Breast epithelium (tissue), 4 donors: ENCODE measurements around the gene LSAMP. TPM values are rescaled to one million over a fixed set of nuclear protein-coding genes. Genes with fewer than 3 reads are reported as not detected.

Experiments used
- DNase-seq, 2 donors: peaks; one replicate each; pipeline ENCODE4 v3.0.0-alpha.2; 2019; ENCODE audit warnings: low spot score in 2 of 2
- H3K27ac ChIP-seq, 2 donors: fragments of 200-600 bp; sonication (generic) in 1 of 2; one replicate each; pipeline ENCODE4 v1.5.1; 2016 to 2019; ENCODE audit warnings: mild to moderate bottlenecking in 1 of 2
- H3K27me3 ChIP-seq, 2 donors: fragments of 200-600 bp; sonication (generic) in 1 of 2; one replicate each; pipeline versions ENCODE4 v1.5.1 to v1.6.0; 2017 to 2019; ENCODE audit warnings: control low read depth in 1 of 2, mild to moderate bottlenecking in 1 of 2
- H3K36me3 ChIP-seq: fragments of 200-600 bp; one replicate; pipeline ENCODE4 v1.5.1; 2019
- H3K4me1 ChIP-seq, 2 donors: fragments of 200-600 bp; sonication (generic); one replicate each; pipeline ENCODE4 v1.5.1; 2016 to 2019; ENCODE audit warnings: control low read depth in 1 of 2
- H3K4me3 ChIP-seq, 3 donors: fragments of 200-600 bp; sonication (generic); 1 replicate in 2 of 3; 2 replicates in 1 of 3; pipeline ENCODE4 v1.5.1; 2016 to 2019; ENCODE audit warnings: mild to moderate bottlenecking in 3 of 3, moderate library complexity in 2 of 3
- H3K9me3 ChIP-seq, 2 donors: fragments of 200-600 bp; sonication (generic) in 1 of 2; one replicate each; pipeline ENCODE4 v1.5.1; 2016 to 2019; ENCODE audit warnings: control low read depth in 1 of 2
- POLR2A ChIP-seq: fragments of 450-650 bp; IDR thresholded peaks from one replicate; pipeline ENCODE4 v1.6.1; 2016; ENCODE audit warnings: antibody characterized with exemption, mild to moderate bottlenecking, moderate library complexity
- POLR2AphosphoS5 ChIP-seq, 3 donors: sonication (generic); formaldehyde crosslinking; IDR thresholded peaks; one replicate each; pipeline ENCODE4 v1.6.1; 2017; ENCODE audit warnings: antibody characterized with exemption in 3 of 3
- intact Hi-C: fragments of 100-400 bp; cut with DNase I; formaldehyde crosslinking; loops from one replicate; pipeline ENCODE4 v1.15.1; 2023; ENCODE audit warnings: low total_unique reads
- total RNA-seq, 3 donors: library from RNA; depleted of rRNA; stranded (reverse); fragments of >200 nt; gene quantifications; one replicate each; pipeline ENCODE4 v1.1.0, GENCODE V29; 2016
- TF ChIP-seq, protein P1 (sequence below), 3 donors: fragments of 450-650 bp; IDR thresholded peaks; one replicate each; pipeline ENCODE4 v1.5.1; 2016 to 2017; ENCODE audit warnings: antibody characterized with exemption in 3 of 3, mild to moderate bottlenecking in 3 of 3, moderate library complexity in 3 of 3

Gene LSAMP
- total RNA-seq, 3 donors from 2014 or later = 1.6 to 3.8 (median 3.5) TPM

DNA sequence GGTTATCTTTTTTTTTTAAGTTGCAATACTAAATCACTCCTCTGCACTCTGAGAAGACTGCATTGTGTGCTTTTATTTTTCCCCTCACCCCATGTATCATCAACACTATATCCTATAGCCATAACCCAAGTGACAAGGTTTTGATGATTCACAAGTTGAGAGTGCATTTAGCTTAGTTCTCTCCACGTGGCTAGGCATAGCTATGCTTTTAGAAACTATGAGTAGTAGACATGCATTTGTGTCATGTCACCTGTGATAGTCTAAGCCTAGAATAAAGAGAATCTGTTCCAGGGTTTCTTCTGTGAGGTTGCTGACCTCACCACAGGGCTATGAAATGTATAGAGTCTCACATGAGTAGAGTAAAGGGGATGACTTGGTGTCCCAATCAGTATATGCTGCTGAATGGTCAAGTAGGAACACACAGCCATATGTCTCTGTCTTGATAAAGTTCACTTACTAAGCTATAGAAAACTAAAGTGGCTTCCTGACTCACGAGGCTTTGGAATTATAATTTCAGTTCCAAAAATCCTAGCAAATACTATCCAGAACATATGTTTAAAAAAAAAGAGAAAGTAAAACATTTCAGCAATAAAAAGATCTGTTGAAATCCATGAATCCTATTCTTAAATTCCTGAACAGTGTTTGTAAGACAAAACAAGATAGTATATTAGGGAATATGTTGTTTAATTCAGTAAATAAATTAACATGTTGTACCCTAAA lies 206.3 kb downstream of the LSAMP start:
- no peak overlapping the region for H3K27ac ChIP-seq
- no peak overlapping the region for H3K4me3 ChIP-seq
- H3K27me3 ChIP-seq = no peaks in the 10 kb centered on the region
- no peak for TF ChIP-seq POLR2A
- TF ChIP-seq POLR2AphosphoS5 (IDR thresholded peaks at IDR 0.05) = no peak
- TF ChIP-seq, protein P1, sequence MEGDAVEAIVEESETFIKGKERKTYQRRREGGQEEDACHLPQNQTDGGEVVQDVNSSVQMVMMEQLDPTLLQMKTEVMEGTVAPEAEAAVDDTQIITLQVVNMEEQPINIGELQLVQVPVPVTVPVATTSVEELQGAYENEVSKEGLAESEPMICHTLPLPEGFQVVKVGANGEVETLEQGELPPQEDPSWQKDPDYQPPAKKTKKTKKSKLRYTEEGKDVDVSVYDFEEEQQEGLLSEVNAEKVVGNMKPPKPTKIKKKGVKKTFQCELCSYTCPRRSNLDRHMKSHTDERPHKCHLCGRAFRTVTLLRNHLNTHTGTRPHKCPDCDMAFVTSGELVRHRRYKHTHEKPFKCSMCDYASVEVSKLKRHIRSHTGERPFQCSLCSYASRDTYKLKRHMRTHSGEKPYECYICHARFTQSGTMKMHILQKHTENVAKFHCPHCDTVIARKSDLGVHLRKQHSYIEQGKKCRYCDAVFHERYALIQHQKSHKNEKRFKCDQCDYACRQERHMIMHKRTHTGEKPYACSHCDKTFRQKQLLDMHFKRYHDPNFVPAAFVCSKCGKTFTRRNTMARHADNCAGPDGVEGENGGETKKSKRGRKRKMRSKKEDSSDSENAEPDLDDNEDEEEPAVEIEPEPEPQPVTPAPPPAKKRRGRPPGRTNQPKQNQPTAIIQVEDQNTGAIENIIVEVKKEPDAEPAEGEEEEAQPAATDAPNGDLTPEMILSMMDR (IDR thresholded peaks at IDR 0.05) = no peak
- no peak for DNase-seq
- H3K9me3 ChIP-seq = no peaks in the 10 kb centered on the region
- no peaks in the 10 kb centered on the region for H3K4me1 ChIP-seq
- intact Hi-C loops = no loop called here
- no peaks in the 10 kb centered on the region for H3K36me3 ChIP-seq

DNA sequence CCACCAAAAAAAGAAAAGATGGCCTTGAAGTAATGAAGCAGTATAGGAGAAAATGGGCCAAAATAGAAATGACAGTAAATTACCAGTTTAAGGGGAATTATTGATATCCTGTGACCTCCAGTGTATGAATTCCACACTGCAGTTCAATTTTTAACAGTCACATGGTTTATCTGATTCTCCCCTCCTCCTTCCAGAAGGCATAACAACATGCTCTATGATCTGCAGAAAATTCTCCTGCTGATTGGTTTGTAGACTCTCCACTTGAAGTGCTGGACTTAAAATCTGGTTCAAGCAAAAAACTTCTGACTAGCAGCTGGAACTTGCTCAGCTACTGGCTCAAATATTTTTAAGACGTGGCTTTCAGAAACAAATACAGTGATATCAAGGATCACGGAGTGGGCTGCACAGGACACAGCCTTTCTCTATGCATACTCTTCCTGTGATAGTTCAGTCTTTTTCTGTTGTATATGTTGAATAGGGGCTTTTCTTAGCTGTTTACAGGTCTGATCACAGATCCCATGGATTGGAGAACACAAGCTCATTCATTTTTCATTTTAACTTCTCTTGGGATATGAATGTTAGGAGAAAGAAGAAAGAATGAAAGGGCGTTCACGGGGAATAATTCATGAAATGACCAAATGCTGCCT lies 211.5 kb downstream of the LSAMP start:
- H3K9me3 ChIP-seq = no peaks in the 10 kb centered on the region
- H3K27ac ChIP-seq = no peak overlapping the region
- no peaks in the 10 kb centered on the region for H3K4me1 ChIP-seq
- H3K4me3 ChIP-seq = no peak overlapping the region
- H3K36me3 ChIP-seq = no peaks in the 10 kb centered on the region
- no peaks in the 10 kb centered on the region for H3K27me3 ChIP-seq
- no peak for DNase-seq
- intact Hi-C loops = no loop called here
- TF ChIP-seq, protein P1 (IDR thresholded peaks at IDR 0.05) = no peak
- TF ChIP-seq POLR2A (no peak), POLR2AphosphoS5 (IDR thresholded peaks at IDR 0.05) (no peak)

DNA sequence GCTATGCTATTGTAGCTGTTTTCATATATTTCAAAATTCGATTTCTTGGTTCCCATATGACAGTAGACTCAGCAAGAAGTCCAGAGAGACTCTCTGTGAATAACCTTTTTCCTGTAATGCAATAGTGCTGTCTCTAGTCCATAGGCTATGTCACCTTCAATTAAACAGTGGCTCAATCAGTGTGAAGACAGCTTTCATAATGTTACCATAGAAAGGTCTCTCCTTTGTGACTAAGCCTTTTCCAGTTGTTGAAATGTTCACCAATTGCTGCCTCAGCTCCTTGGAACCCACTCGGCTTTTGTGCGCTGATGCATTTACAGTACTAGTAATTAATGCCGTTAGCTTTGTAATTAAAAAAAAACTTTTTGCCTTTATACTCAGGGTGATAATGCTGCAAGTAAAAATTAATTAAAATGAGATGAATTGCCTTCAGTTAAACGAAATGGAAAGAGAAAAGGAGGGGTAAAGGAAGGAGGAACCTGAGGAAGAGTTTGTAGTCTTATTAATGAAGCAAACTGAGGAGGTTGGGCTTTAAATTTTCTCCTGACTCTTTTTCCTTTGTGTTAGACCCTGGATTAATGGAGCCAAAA lies 214.8 kb downstream of the LSAMP start:
- no peaks in the 10 kb centered on the region for H3K4me1 ChIP-seq
- no peaks in the 10 kb centered on the region for H3K27me3 ChIP-seq
- DNase-seq = no peak
- TF ChIP-seq, protein P1 (IDR thresholded peaks at IDR 0.05) = no peak
- TF ChIP-seq POLR2A (no peak), POLR2AphosphoS5 (IDR thresholded peaks at IDR 0.05) (no peak)
- no peaks in the 10 kb centered on the region for H3K36me3 ChIP-seq
- H3K27ac ChIP-seq = no peak overlapping the region
- intact Hi-C loops = no loop called here
- no peaks in the 10 kb centered on the region for H3K9me3 ChIP-seq
- H3K4me3 ChIP-seq = no peak overlapping the region

DNA sequence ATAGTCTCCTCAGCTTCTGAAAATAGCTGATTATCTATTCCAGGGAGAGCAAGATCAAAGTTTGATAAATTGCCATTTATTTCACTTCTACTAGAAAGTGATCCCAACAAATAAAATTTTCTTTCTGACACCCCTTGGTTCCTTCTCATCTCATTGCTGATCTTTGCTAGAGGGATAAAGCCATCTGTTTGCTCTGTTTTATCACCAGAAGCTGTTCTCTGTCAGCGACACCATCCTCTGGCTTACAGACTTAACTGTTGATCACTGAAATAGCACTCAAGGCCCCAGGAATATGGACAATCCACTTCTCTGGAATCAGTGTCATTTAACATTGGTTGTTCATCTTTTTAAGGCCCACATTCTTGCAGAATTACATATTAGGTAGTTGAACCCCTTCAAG lies 219.0 kb downstream of the LSAMP start:
- no peaks in the 10 kb centered on the region for H3K4me1 ChIP-seq
- H3K27me3 ChIP-seq = no peaks in the 10 kb centered on the region
- TF ChIP-seq, protein P1 (IDR thresholded peaks at IDR 0.05) = no peak
- no peak for TF ChIP-seq POLR2AphosphoS5 (IDR thresholded peaks at IDR 0.05)
- TF ChIP-seq POLR2A = no peak
- no peak overlapping the region for H3K27ac ChIP-seq
- H3K36me3 ChIP-seq = no peaks in the 10 kb centered on the region
- no peak overlapping the region for H3K4me3 ChIP-seq
- H3K9me3 ChIP-seq = no peaks in the 10 kb centered on the region
- intact Hi-C loops = no loop called here
- no peak for DNase-seq

DNA sequence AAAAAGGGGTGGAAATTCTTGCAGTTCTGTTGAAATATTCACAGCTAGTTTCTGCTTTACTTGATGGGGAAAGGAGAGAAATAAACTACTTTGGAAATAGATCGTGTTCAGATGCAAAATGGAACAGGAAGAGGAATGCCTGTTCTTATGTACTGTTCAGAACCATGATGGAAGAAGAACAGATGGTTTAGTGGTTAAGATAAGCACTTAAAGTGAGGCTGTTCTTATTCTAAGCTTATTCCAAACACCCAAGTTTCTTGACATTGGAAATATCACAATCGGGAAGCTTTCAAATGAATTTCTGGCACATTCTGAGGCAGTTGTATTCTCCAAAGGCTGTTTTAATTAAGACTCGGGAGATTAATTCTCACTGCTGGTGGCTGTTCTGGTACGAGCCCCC lies 228.5 kb downstream of the LSAMP start:
- DNase-seq = no peak
- no peak overlapping the region for H3K27ac ChIP-seq
- no peaks in the 10 kb centered on the region for H3K36me3 ChIP-seq
- no peaks in the 10 kb centered on the region for H3K4me1 ChIP-seq
- TF ChIP-seq, protein P1 (IDR thresholded peaks at IDR 0.05) = no peak
- TF ChIP-seq POLR2AphosphoS5 (IDR thresholded peaks at IDR 0.05) = no peak
- TF ChIP-seq POLR2A = no peak
- intact Hi-C loops = no loop called here
- no peaks in the 10 kb centered on the region for H3K9me3 ChIP-seq
- no peak overlapping the region for H3K4me3 ChIP-seq
- no peaks in the 10 kb centered on the region for H3K27me3 ChIP-seq
